Measurements from ENCODE around the gene TRPV3.

The TRPV3 gene

GRCh38 chr17:3475251-3475685 lies 82.3 kb downstream of the TRPV3 start:
- Histone ChIP-seq H4K12ac (ENCODE audit: low read depth, low read length) (no peak overlapping the region), H2BK12ac (ENCODE audit: low read length) (no peak overlapping the region), H2BK5ac (ENCODE audit: low read depth, low read length, poor library complexity) (no peak overlapping the region), H3K14ac (ENCODE audit: low read length) (no peak overlapping the region), H4K91ac (ENCODE audit: low read depth, low read length) (no peak overlapping the region), H3K23ac (ENCODE audit: low read length) (no peak overlapping the region), H3K9me3 (ENCODE audit: insufficient read depth, low read depth, low read length) (no peaks in the 10 kb centered on the region), H3K4me3 (ENCODE audit: low read depth, low read length) (no peak overlapping the region), H3K9ac (ENCODE audit: low read length) (no peak overlapping the region), H3K27me3 (ENCODE audit: insufficient read depth, low read length) (no peaks in the 10 kb centered on the region), H3K79me1 (ENCODE audit: low read length) (no peaks in the 10 kb centered on the region), H3K36me3 (ENCODE audit: control insufficient read depth in 1 of 2, insufficient read depth in 2 of 2, low read length in 2 of 2) (no peaks in the 10 kb centered on the region), H2AK5ac (ENCODE audit: low read length) (no peak overlapping the region), H3K4me1 (ENCODE audit: control insufficient read depth in 1 of 2, insufficient read depth in 2 of 2, low read length in 2 of 2) (peaks cover 0 to under 1% of the 10 kb centered on the region in 2 experiments), H4K8ac (ENCODE audit: low read depth, low read length) (no peak overlapping the region), H3K79me2 (ENCODE audit: control insufficient read depth, insufficient read depth, low read length, poor library complexity) (no peaks in the 10 kb centered on the region), H3K4me2 (ENCODE audit: low read length) (no peak overlapping the region), H3K18ac (ENCODE audit: low read length) (no peak overlapping the region), H3K27ac (ENCODE audit: low read depth, low read length) (no peak overlapping the region), H2AFZ (ENCODE audit: insufficient read depth, low read length, poor library complexity) (no peak overlapping the region), H3K4ac (ENCODE audit: low read depth, low read length) (no peak overlapping the region), H2BK120ac (ENCODE audit: insufficient read depth, low read length, poor library complexity) (no peak overlapping the region)
- DNase-seq = peak in 1 of 2 donors; percentile 14
- WGBS (ENCODE audit: extremely low coverage, insufficient coverage, insufficient read length) = no CpG with 5 or more reads among the region's 4 CpGs

GRCh38 chr17:3474212-3474611 lies 83.4 kb downstream of the TRPV3 start:
- Histone ChIP-seq H4K8ac (ENCODE audit: low read depth, low read length) (no peak overlapping the region), H3K4me3 (ENCODE audit: low read depth, low read length) (no peak overlapping the region), H3K9me3 (ENCODE audit: insufficient read depth, low read depth, low read length) (no peaks in the 10 kb centered on the region), H3K4me1 (ENCODE audit: control insufficient read depth in 1 of 2, insufficient read depth in 2 of 2, low read length in 2 of 2) (no peaks in the 10 kb centered on the region), H3K27ac (ENCODE audit: low read depth, low read length) (no peak overlapping the region), H2AFZ (ENCODE audit: insufficient read depth, low read length, poor library complexity) (no peak overlapping the region), H3K79me1 (ENCODE audit: low read length) (no peaks in the 10 kb centered on the region), H4K91ac (ENCODE audit: low read depth, low read length) (no peak overlapping the region), H4K12ac (ENCODE audit: low read depth, low read length) (no peak overlapping the region), H3K9ac (ENCODE audit: low read length) (no peak overlapping the region), H2BK5ac (ENCODE audit: low read depth, low read length, poor library complexity) (no peak overlapping the region), H2AK5ac (ENCODE audit: low read length) (no peak overlapping the region), H3K18ac (ENCODE audit: low read length) (no peak overlapping the region), H3K4me2 (ENCODE audit: low read length) (no peak overlapping the region), H3K14ac (ENCODE audit: low read length) (no peak overlapping the region), H3K4ac (ENCODE audit: low read depth, low read length) (no peak overlapping the region), H3K36me3 (ENCODE audit: control insufficient read depth in 1 of 2, insufficient read depth in 2 of 2, low read length in 2 of 2) (no peaks in the 10 kb centered on the region), H3K27me3 (ENCODE audit: insufficient read depth, low read length) (no peaks in the 10 kb centered on the region), H3K23ac (ENCODE audit: low read length) (no peak overlapping the region), H3K79me2 (ENCODE audit: control insufficient read depth, insufficient read depth, low read length, poor library complexity) (no peaks in the 10 kb centered on the region), H2BK12ac (ENCODE audit: low read length) (no peak overlapping the region), H2BK120ac (ENCODE audit: insufficient read depth, low read length, poor library complexity) (no peak overlapping the region)
- DNase-seq = peak in 1 of 2 donors; percentile 49
- no CpG with 5 or more reads among the region's 3 CpGs for WGBS (ENCODE audit: extremely low coverage, insufficient coverage, insufficient read length)

DNA sequence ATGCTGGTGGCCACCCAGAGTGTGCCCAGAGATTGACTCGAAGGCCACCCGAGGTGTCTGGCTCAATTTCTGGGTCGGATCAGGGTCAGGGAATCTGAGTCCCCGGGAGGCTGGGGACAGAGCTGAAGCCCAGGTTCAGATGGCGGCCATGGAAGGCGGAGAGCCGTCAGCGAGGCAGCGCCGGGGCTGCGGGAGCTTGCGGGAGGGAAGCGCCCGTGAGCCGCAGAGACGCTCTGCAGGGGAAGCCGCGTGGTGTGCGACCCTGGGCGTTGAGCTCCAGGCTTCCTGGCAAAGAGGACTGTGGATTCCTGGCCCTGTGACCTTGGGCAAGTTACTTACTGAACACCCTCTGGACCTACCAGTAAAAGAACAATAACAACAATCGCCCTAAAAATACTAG lies 85.5 kb downstream of the TRPV3 start:
- no peak overlapping the region for H2AK5ac ChIP-seq (ENCODE audit: low read length)
- no peak overlapping the region for H2BK5ac ChIP-seq (ENCODE audit: low read depth, low read length, poor library complexity)

GRCh38 chr17:3471599-3471998 lies 86.0 kb downstream of the TRPV3 start, which contains the start of gene SPATA22:
SPATA22 (minus strand) TSS chr17:3471819; CDS start chr17:3469325, 2,494 bp downstream.
- H3K79me2 ChIP-seq (ENCODE audit: control insufficient read depth, insufficient read depth, low read length, poor library complexity) = no peaks in the 10 kb centered on the region
- no peak within 1 kb of the TSS for H3K4ac ChIP-seq (ENCODE audit: low read depth, low read length)
- H3K4me1 ChIP-seq (ENCODE audit: control insufficient read depth in 1 of 2, insufficient read depth in 2 of 2, low read length in 2 of 2) = no peaks in the 10 kb centered on the region
- H3K36me3 ChIP-seq (ENCODE audit: control insufficient read depth in 1 of 2, insufficient read depth in 2 of 2, low read length in 2 of 2) = no peaks in the 10 kb centered on the region
- no peak within 1 kb of the TSS for H4K12ac ChIP-seq (ENCODE audit: low read depth, low read length)
- H2AFZ ChIP-seq (ENCODE audit: insufficient read depth, low read length, poor library complexity) = no peak within 1 kb of the TSS
- H4K91ac ChIP-seq (ENCODE audit: low read depth, low read length) = no peak within 1 kb of the TSS
- H3K4me2 ChIP-seq (ENCODE audit: low read length) = no peak within 1 kb of the TSS
- H3K27ac ChIP-seq (ENCODE audit: low read depth, low read length) = no peak within 1 kb of the TSS
- H3K79me1 ChIP-seq (ENCODE audit: low read length) = no peaks in the 10 kb centered on the region
- no CpG with 5 or more reads among the region's 38 CpGs for WGBS (ENCODE audit: extremely low coverage, insufficient coverage, insufficient read length)
- no peak within 1 kb of the TSS for H2BK120ac ChIP-seq (ENCODE audit: insufficient read depth, low read length, poor library complexity)
- no peak for DNase-seq
- H2BK5ac ChIP-seq (ENCODE audit: low read depth, low read length, poor library complexity) = no peak within 1 kb of the TSS
- H4K8ac ChIP-seq (ENCODE audit: low read depth, low read length) = no peak within 1 kb of the TSS
- no peak within 1 kb of the TSS for H3K14ac ChIP-seq (ENCODE audit: low read length)
- no peak within 1 kb of the TSS for H2AK5ac ChIP-seq (ENCODE audit: low read length)
- H2BK12ac ChIP-seq (ENCODE audit: low read length) = no peak within 1 kb of the TSS
- no peak within 1 kb of the TSS for H3K4me3 ChIP-seq (ENCODE audit: low read depth, low read length)
- no peaks in the 10 kb centered on the region for H3K9me3 ChIP-seq (ENCODE audit: insufficient read depth, low read depth, low read length)
- no peaks in the 10 kb centered on the region for H3K27me3 ChIP-seq (ENCODE audit: insufficient read depth, low read length)
- H3K18ac ChIP-seq (ENCODE audit: low read length) = no peak within 1 kb of the TSS
- H3K23ac ChIP-seq (ENCODE audit: low read length) = no peak within 1 kb of the TSS
- no peak within 1 kb of the TSS for H3K9ac ChIP-seq (ENCODE audit: low read length)

More for the DNA sequence above, 85.5 kb downstream of the TRPV3 start:
- Histone ChIP-seq H3K4me1 (ENCODE audit: control insufficient read depth in 1 of 2, insufficient read depth in 2 of 2, low read length in 2 of 2) (no peaks in the 10 kb centered on the region), H3K4ac (ENCODE audit: low read depth, low read length) (no peak overlapping the region), H2AFZ (ENCODE audit: insufficient read depth, low read length, poor library complexity) (no peak overlapping the region), H3K18ac (ENCODE audit: low read length) (no peak overlapping the region), H3K27ac (ENCODE audit: low read depth, low read length) (no peak overlapping the region), H3K4me3 (ENCODE audit: low read depth, low read length) (no peak overlapping the region), H3K9me3 (ENCODE audit: insufficient read depth, low read depth, low read length) (no peaks in the 10 kb centered on the region), H4K91ac (ENCODE audit: low read depth, low read length) (no peak overlapping the region), H3K79me1 (ENCODE audit: low read length) (no peaks in the 10 kb centered on the region), H3K79me2 (ENCODE audit: control insufficient read depth, insufficient read depth, low read length, poor library complexity) (no peaks in the 10 kb centered on the region), H3K36me3 (ENCODE audit: control insufficient read depth in 1 of 2, insufficient read depth in 2 of 2, low read length in 2 of 2) (no peaks in the 10 kb centered on the region), H3K23ac (ENCODE audit: low read length) (no peak overlapping the region), H2BK120ac (ENCODE audit: insufficient read depth, low read length, poor library complexity) (no peak overlapping the region), H3K4me2 (ENCODE audit: low read length) (no peak overlapping the region), H2BK12ac (ENCODE audit: low read length) (no peak overlapping the region), H4K12ac (ENCODE audit: low read depth, low read length) (no peak overlapping the region), H3K14ac (ENCODE audit: low read length) (no peak overlapping the region), H3K9ac (ENCODE audit: low read length) (no peak overlapping the region), H4K8ac (ENCODE audit: low read depth, low read length) (no peak overlapping the region), H3K27me3 (ENCODE audit: insufficient read depth, low read length) (no peaks in the 10 kb centered on the region)
- DNase-seq = no peak
- no CpG with 5 or more reads among the region's 21 CpGs for WGBS (ENCODE audit: extremely low coverage, insufficient coverage, insufficient read length)

Measured in trophoblast cell (in vitro differentiated cells and primary cell).